Measurements from ENCODE around the gene KLHL29.

KLHL29 gene

DNA sequence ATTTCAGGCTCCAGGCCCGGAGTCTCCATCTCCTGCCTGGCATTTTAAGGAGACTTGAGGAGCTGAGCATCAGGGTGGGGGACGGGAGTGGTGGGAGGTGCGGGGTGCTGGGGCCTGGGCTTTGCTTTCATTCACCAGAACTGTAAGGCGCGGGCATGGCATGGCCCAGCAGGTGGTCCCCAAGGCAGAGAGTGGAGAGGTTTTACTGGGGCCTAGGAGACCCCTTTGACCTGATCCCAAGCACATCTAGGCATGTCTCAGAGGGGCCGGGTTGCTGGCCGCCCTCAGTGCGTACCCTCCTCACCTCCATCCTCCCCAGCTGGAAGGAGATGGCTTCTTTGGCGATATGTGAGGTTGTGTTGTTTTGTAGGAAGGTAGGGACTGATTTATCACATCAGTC, 172.5 kb downstream of the KLHL29 start:
- DNase-seq: no peak

DNA sequence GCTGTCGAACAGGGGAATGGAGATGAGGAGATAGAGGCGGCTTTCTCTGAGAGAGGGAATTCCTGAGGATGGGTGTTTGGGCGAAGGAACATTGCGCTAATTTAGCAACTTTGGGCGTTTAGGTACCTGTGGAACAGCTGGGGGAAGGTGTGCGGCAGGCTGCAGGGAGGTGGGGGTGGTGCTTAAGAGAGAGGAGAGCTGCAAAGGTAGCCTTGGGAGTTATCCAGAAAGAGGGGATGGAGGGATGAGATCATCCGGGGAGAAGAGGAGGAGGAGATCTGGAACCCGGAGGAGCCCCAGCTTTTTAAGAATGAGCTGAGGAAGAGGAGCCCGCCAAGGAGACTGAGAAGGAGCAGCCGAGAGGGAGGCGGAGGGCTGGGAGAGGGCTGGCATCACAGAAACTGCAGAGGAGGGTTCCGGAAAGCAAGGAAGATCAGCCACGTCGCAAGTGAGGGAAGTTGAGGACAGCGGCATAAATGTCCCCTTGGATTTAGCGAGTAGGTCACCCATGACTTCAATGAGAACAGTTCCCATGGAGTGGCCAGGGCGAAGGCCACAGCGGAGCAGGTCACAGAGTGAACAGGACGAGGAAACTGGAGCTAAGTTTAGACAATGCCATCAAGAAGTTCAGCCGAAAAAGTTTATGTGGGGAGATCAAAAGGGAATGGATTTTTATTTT, 174.7 kb downstream of the KLHL29 start:
- no peak for DNase-seq

DNA sequence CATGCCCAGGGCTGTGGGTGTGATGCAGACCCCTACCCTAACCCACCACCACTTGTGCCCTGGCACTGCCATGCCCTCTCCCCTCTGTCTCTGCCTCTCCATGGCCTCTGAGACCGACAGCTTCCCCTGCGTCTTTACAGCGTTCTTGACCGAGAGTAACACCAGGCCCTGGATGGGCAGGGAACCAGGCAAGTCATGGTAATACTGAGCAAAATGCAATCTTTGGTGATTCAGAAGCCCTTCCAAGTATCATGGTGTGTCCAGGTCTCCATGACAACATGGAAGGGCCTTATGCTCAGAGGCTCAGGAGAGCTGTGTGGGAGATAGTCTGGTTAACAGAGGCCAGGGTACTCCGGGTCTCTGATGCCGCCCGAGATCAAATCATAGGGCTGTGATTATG, 176.1 kb downstream of the KLHL29 start:
- DNase-seq: no peak

DNA sequence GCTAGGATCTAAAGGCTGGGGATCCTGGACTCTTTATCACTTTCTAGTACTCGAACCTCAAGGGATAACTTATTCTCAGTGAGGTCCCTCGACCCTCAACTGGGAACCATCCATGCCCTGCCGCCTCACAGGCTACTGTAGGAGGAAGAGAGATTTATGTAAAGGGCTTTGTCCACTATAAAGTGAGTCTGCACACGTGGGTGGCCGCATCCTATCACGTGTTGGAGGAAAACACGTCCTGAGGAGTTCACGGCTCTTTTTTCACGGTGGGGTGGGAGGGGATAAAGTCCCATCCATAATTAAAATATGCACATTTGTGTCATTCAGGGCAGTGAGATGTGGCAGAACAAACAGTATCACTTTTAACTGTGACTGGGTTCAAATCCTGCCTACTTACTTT, 176.6 kb downstream of the KLHL29 start:
- no peak for DNase-seq

GRCh38 chr2:23562143-23562542, 177.2 kb downstream of the KLHL29 start:
- DNase-seq: no peak

GRCh38 chr2:23563151-23563550, 178.2 kb downstream of the KLHL29 start:
- DNase-seq: no peak

- no peak for DNase-seq
These were observed 179.0 kb downstream of the KLHL29 start for GRCh38 chr2:23563673-23564614.

DNA sequence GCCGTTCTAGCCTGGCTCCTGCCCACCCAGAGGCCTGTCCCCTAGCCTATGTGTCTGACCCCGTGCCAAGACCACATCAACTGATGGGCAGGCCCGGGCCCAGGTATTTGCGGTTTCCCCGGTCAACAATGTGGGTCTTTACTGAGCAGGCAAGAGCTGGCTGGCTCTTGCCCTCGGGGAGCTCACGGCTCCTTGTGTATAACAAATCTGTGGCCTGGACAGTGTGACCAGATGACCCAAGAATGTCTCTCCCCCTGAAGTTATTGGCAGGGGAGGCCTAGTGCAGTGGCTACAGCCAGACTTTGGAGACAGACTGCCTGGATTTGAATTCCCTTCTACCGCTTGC, 179.6 kb downstream of the KLHL29 start:
- DNase-seq: no peak

DNA sequence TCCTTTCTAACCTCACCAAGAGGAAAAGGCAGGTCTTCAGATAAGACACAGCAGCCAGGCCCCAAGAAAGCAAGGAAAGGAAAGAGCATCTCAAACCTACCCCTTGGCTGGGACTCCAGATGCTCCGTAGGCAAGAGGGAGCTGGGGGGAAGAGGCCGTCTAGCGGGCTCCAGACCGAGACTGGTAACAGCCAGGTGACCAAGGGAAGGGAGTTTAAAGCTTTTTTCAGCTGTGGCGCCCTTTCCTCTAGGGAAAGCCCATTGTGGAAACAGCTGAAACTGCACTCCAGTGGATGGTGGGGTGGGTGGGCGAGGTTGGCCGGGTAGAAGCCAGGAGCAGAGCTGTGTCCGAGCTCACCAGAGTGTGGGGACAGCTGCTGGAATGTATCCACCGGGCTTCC, 180.4 kb downstream of the KLHL29 start:
- DNase-seq: no peak

DNA sequence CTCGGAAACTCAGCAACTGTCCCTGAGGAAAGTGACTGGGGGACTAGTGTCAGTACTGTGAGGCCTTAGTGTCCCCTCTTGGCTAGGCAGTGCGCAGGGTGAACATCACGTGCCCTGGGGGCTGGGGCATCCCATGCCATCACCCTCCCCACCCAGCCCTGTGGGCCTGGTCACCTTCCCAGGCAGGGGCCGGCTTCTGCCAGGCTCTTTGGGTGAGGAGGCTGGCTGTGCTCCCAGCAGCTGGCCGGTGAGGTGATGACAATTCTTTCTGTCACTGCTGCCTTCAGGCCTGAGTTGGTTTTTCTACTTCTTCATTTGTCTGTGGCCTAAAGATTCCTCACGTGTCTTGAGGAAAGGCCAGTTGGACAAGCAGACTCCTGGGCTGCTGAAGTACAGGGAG, 180.8 kb downstream of the KLHL29 start:
- no peak for DNase-seq

DNA sequence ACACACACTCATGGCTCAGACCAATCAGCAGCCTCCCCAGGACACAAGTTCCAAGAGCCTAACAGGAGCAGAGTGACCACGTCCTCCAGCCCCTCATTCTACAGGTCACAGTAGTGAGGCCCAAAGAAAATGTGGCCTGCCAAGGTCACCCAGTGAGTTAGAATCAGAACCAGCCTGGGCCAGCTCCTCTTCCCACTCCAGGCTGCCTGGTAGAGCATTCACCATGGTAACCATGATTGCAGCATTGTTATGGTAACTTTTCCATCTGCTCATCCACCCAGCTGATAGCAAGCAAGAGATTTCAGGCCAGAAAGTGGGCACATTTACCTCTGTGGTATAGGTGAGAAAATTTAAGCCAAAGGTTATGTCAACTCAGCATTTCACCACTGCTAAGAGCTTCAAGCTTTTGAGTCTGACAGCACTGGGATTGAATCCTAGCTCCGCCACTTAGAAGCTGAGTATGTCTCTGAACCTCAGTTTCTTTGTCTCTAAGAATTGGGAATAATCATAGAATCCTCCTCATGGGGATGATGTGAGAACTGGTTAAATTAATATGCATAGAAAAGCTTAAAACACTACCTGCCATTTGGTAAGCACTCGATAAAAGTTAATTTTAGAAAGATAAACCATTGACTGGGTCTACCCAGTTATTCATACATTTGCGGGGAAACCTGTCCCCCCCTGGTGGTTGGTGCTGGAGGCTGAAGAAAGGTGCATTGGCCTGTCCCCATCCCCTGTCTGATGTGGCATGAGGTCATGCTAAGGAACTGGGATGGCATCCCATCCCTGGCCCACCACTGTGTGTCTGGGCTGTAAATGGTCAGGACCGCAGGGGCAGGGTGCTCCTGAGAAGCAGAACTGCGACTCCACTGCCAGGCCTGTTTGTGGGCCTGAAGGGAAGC, 181.5 kb downstream of the KLHL29 start:
- peak; percentile 3 for DNase-seq

DNA sequence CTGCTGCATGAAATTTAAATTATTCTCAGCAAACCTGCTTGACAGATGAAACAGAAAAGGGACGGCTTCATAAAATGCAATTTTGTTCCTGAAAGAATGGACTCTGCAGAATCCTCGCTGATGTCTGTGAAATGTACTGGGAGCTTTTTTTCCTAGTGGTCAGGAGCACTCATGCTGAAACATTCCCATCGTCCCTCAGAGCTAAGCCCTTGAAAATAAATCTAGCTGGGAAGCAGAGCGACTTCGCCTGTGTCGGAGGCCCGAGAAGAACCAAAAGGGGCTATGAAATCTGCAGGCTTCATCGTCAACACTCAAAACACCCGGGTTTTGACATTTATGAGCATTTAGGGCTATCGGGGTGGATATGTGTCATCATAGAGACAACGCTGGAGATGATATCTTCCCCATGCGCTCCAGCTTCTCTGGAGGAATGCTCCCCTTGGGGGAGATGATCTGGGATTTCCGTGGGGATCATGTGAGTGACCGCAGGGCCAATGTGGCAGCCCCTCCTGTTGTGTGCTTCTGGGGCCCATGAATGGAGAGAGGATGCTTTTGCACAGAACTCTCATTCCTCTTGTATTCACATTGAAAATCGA, 182.3 kb downstream of the KLHL29 start:
- DNase-seq: no peak

DNA sequence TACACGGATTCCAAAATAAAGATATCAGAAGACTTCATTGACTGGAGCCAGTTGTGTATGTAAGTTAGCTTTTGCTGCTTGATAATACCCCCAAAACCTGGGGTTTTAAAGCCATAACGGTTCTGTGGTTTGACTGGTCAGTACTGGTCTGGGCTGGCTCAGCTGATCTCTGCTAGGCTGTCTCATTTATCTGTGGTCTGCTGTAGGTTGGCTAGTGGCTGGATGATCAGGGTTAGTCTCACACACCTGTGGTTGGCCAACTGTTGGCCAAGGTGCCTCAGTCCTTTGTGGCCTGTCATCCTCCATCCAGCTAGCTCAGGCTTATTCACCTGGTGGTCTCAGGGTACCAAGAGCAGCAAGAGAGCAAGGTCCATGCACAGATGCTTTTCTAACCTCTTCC, 183.2 kb downstream of the KLHL29 start:
- DNase-seq: no peak

DNA sequence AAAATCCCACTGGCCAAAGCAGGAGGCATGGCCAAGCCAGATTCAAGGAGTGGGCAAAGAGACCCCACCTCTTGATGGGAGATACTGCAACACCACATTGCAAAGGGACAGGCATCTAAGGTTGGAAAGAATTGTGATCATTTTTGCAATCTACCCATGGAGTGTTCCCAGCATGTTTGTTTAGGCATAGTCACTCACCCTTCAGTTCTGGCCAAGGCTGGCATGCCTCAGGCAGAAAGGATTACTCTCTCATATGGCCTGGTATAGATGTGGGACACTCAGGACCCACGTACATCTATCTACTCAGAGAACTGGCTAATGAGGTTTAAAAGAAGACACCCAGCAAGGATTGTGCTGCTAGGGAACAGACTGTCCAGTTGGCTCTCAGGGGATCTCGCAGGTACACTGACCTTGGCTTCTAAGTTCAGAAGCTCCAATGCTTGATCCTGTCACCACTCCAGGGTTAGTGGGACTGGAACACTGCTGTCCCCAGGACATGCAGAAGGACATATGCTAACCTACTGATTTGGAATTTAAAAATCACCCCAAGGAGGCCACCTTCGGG, 183.7 kb downstream of the KLHL29 start:
- DNase-seq: no peak

- no peak for DNase-seq
These were observed 184.9 kb downstream of the KLHL29 start for GRCh38 chr2:23569761-23570365.

GRCh38 chr2:23571085-23571484, 186.1 kb downstream of the KLHL29 start:
- DNase-seq: no peak

DNA sequence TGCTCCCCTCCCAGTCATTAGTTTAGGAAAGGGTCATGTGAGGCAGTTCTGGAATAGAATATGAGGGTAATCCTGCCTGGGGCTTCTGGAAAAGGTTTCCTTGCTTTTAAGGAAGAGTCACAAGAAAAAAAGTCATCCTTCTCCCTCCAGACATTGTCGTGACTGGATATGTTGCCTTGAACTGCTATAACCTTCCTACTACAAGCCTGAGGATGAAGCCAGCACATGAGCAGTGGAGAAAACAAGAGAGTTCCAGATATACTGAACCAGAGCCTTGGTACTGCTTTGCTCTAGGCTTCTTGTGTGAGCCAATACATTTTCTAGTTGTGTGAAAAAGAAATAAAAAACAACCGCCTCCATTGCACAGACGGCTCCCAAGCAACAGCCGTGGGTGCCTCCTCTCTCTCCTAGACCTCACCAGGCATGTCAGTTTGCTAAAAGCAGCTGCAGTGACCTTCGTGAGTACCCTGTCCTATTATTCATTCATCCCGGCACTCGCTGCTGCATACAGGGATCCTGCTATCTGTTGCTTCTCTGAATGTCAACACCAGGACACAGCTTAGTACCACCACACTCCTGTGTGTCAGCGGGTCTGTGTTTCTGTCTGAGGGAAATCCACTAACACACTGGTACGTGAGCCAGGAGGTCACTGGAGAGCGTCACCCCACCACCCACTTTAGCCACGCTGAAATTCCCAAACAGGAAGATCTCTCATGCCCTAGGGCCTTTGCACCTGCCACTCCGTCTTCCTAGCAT, 186.7 kb downstream of the KLHL29 start:
- DNase-seq: no peak

- no peak for DNase-seq
These were observed 190.1 kb downstream of the KLHL29 start for GRCh38 chr2:23574919-23575654.

- DNase-seq: no peak
These were observed 194.1 kb downstream of the KLHL29 start for GRCh38 chr2:23578964-23579671.

- DNase-seq: no peak
These were observed 194.7 kb downstream of the KLHL29 start for GRCh38 chr2:23579674-23580073.
